CD4-positive, alpha-beta T cell (primary cell): Measurements from ENCODE around the gene RBM4. TPM values are rescaled to one million over a fixed set of nuclear protein-coding genes. Genes with fewer than 3 reads are reported as not detected.
"Not testable (repeated sequence)": the region's sequence is repeated elsewhere in the genome, so short reads cannot be mapped to it uniquely, and the experiment has no call there.

Source experiments
- ATAC-seq: fragments of 200-7000 bp; cut with Tn5 transposase; one replicate; pipeline ENCODE4 v1.10.0; 2022; ENCODE audit warnings: mild to moderate bottlenecking; ENCODE audit not compliant: poor library complexity
- CTCF ChIA-PET: fragments of 350-600 bp; sonication (Branson Sonifier 250); formaldehyde crosslinking; loops from one replicate; lab custom pipeline; 2021; ENCODE audit warnings: antibody characterized with exemption, inconsistent platforms; lab: Charles Lee
- POLR2A ChIA-PET: fragments of 350-600 bp; sonication (Branson Sonifier 250); formaldehyde crosslinking; loops from one replicate; lab custom pipeline; 2021; ENCODE audit warnings: antibody characterized with exemption, inconsistent platforms; lab: Charles Lee
- DNase-seq, 14 experiments: peaks; one replicate each; pipeline ENCODE4 v3.0.0-alpha.2; 2013 to 2020; ENCODE audit warnings: mixed read lengths in 2 of 14
- H3K27ac ChIP-seq, 2 donors: one replicate each; pipeline versions ENCODE4 v1.5.1 to v1.7.0; 2013; ENCODE audit warnings: low read length in 2 of 2, low read depth in 1 of 2, mild to moderate bottlenecking in 1 of 2
- H3K27me3 ChIP-seq, 2 experiments: 1 replicate in 1 of 2; 2 replicates in 1 of 2; pipeline versions ENCODE4 v1.6.1 to v1.7.0; 2013; ENCODE audit warnings: low read length in 2 of 2, control low read depth in 1 of 2, mild to moderate bottlenecking in 1 of 2, moderate library complexity in 1 of 2; ENCODE audit not compliant: insufficient read depth in 2 of 2, control insufficient read depth in 1 of 2
- H3K36me3 ChIP-seq: one replicate; pipeline ENCODE4 v1.6.1; 2013; ENCODE audit warnings: low read length, control low read depth; ENCODE audit not compliant: insufficient read depth
- H3K4me1 ChIP-seq: one replicate; pipeline ENCODE4 v1.6.1; 2013; ENCODE audit warnings: low read length, control low read depth; ENCODE audit not compliant: insufficient read depth
- H3K4me3 ChIP-seq: one replicate; pipeline ENCODE4 v1.5.1; 2013; ENCODE audit warnings: mild to moderate bottlenecking, low read length, moderate library complexity
- H3K9me3 ChIP-seq, 2 experiments: 1 replicate in 1 of 2; 2 replicates in 1 of 2; pipeline versions ENCODE4 v1.6.1 to v1.7.0; 2013; ENCODE audit warnings: low read length in 2 of 2, mild to moderate bottlenecking in 2 of 2, control low read depth in 1 of 2, moderate library complexity in 1 of 2; ENCODE audit not compliant: control insufficient read depth in 1 of 2, insufficient read depth in 1 of 2
- H3K27ac Mint-ChIP-seq: one replicate; pipeline ENCODE4 v1.8.0; 2020; ENCODE audit warnings: mixed read lengths
- H3K27me3 Mint-ChIP-seq: one replicate; pipeline ENCODE4 v1.8.0; 2021; ENCODE audit warnings: mixed read lengths
- H3K36me3 Mint-ChIP-seq: one replicate; pipeline ENCODE4 v1.8.0; 2021; ENCODE audit warnings: low read depth, mixed read lengths
- H3K4me1 Mint-ChIP-seq: one replicate; pipeline ENCODE4 v1.8.0; 2021; ENCODE audit warnings: low read depth, mixed read lengths
- H3K4me3 Mint-ChIP-seq: one replicate; pipeline ENCODE4 v1.8.0; 2020; ENCODE audit warnings: mild to moderate bottlenecking, mixed read lengths
- H3K9me3 Mint-ChIP-seq: one replicate; pipeline ENCODE4 v1.8.0; 2020; ENCODE audit warnings: mixed read lengths
- intact Hi-C, 2 experiments: fragments of 100-400 bp; cut with DNase I in 1 of 2; cut with micrococcal nuclease in 1 of 2; formaldehyde crosslinking; loops; one replicate each; pipeline versions ENCODE4 v1.15.1 to v1.9.0; 2023 to 2025; cut with DNase I, micrococcal nuclease
- polyA plus RNA-seq, 2 donors: library from polyadenylated mRNA; unstranded; fragments of 120-200 nt; gene quantifications; one replicate each; pipeline ENCODE4 v1.2.1, GENCODE V29; 2013
- total RNA-seq, 174 experiments: library from RNA in 2 of 174; stranded (reverse) in 2 of 174; gene quantifications; one replicate each; pipeline ENCODE4 v1.2.3 and lab custom pipeline; 2021 to 2026
- TF ChIP-seq, protein P1 (sequence below): fragments of 200-600 bp; IDR thresholded peaks from one replicate; pipeline ENCODE4 v1.8.0; 2022; ENCODE audit warnings: antibody characterized with exemption, mild to moderate bottlenecking

The RBM4 gene
- total RNA-seq (100 to 1,000 TPM; 194 to 197 TPM), total RNA-seq (lab: John Stamatoyannopoulos, UW) (14.0 to 110 (median 53.1) reads per million in 172 experiments)
- 125 TPM for polyA plus RNA-seq (2013, experiment 1 of 2)
- polyA plus RNA-seq (2013, experiment 2 of 2): 131 TPM

GRCh38 chr11:66638177-66639065, at the start of gene RBM4:
RBM4 (plus strand) TSS chr11:66638703; CDS start chr11:66639712, 1,009 bp downstream.
- Histone ChIP-seq H3K36me3 (peaks cover 40% of the 10 kb centered on the region), H3K4me3 (peak within 1 kb of the TSS; percentile 82)

GRCh38 chr11:66589315-66589714, 49.2 kb upstream of the RBM4 start:
- ATAC-seq, H3K27ac Mint-ChIP-seq, H3K9me3 ChIP-seq, H3K36me3 ChIP-seq, H3K27me3 Mint-ChIP-seq, H3K27me3 ChIP-seq, CTCF ChIA-PET, intact Hi-C loops, H3K4me3 ChIP-seq, H3K9me3 Mint-ChIP-seq, H3K4me3 Mint-ChIP-seq, H3K27ac ChIP-seq, H3K36me3 Mint-ChIP-seq, DNase-seq: not testable (repeated sequence)
- peaks cover 24% of the 10 kb centered on the region for H3K4me1 ChIP-seq
- POLR2A ChIA-PET: interaction anchor here (1.0 kb wide), 1 partner anchor 33 kb away, joined by 4 read pairs; no protein-coding TSS in a partner anchor
- peaks cover 10% of the 10 kb centered on the region for H3K4me1 Mint-ChIP-seq

More at GRCh38 chr11:66638177-66639065, at the start of gene RBM4:
- Histone ChIP-seq H3K27ac (peak within 1 kb of the TSS; percentile 94), H3K9me3 (no peaks in the 10 kb centered on the region), H3K27me3 (no peaks in the 10 kb centered on the region), H3K4me1 (peaks cover 62% of the 10 kb centered on the region)
- intact Hi-C loops: loop anchor here (1.0 to 2.0 kb wide), 5 partner anchors 19 to 60 kb away; partner anchors contain the start of genes CCDC87 (in 2 of the 2), CCS (in 2 of the 2), RBM4B (in 2 of the 2) and RBM14 (in 1 of the 2)
- H3K27ac Mint-ChIP-seq: peak within 1 kb of the TSS; percentile 89
- ChIA-PET POLR2A (interaction anchor here (0.6 to 15.8 kb wide), 39 partner anchors 9 to 1860 kb away, joined by 3 to 511 read pairs (median 6); partner anchors contain the start of genes ACTN3, CCDC87, CCS and CTSF), CTCF (interaction anchor here (0.8 to 5.4 kb wide), 7 partner anchors 8 to 46 kb away, joined by 3 to 47 read pairs (median 4); partner anchors contain the start of genes CCDC87, CCS, RBM14 and RBM4B)
- H3K36me3 Mint-ChIP-seq: peaks cover 74% of the 10 kb centered on the region
- no peaks in the 10 kb centered on the region for H3K9me3 Mint-ChIP-seq
- DNase-seq (peak; percentile 90 to 99 (median 94)), ATAC-seq (peak; percentile 89)
- peaks cover 73% of the 10 kb centered on the region for H3K4me1 Mint-ChIP-seq
- H3K27me3 Mint-ChIP-seq: no peaks in the 10 kb centered on the region
- peak within 1 kb of the TSS; percentile 97 for H3K4me3 Mint-ChIP-seq
- TF ChIP-seq, protein P1, sequence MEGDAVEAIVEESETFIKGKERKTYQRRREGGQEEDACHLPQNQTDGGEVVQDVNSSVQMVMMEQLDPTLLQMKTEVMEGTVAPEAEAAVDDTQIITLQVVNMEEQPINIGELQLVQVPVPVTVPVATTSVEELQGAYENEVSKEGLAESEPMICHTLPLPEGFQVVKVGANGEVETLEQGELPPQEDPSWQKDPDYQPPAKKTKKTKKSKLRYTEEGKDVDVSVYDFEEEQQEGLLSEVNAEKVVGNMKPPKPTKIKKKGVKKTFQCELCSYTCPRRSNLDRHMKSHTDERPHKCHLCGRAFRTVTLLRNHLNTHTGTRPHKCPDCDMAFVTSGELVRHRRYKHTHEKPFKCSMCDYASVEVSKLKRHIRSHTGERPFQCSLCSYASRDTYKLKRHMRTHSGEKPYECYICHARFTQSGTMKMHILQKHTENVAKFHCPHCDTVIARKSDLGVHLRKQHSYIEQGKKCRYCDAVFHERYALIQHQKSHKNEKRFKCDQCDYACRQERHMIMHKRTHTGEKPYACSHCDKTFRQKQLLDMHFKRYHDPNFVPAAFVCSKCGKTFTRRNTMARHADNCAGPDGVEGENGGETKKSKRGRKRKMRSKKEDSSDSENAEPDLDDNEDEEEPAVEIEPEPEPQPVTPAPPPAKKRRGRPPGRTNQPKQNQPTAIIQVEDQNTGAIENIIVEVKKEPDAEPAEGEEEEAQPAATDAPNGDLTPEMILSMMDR: no peak

- POLR2A ChIA-PET: interaction anchor here (0.6 to 5.3 kb wide), 4 partner anchors 32 to 153 kb away, joined by 3 to 39 read pairs (median 11); partner anchors contain the start of genes RBM4 and RBM4B
- H3K9me3 ChIP-seq: no peaks in the 10 kb centered on the region
- DNase-seq (no peak), ATAC-seq (no peak)
- H3K36me3 ChIP-seq: no peaks in the 10 kb centered on the region
- H3K36me3 Mint-ChIP-seq: peaks cover 4% of the 10 kb centered on the region
- no peak overlapping the region for H3K4me3 ChIP-seq
- TF ChIP-seq, protein P1: no peak
- peaks cover 15% of the 10 kb centered on the region for H3K4me1 Mint-ChIP-seq
- peaks cover 31% of the 10 kb centered on the region for H3K4me1 ChIP-seq
- no peaks in the 10 kb centered on the region for H3K27me3 Mint-ChIP-seq
- no peak overlapping the region for H3K4me3 Mint-ChIP-seq
- CTCF ChIA-PET: interaction anchor here (0.6 to 3.7 kb wide), 3 partner anchors 89 to 237 kb away, joined by 3 to 47 read pairs (median 5); partner anchors contain the start of genes MRPL11 and RBM4B
- H3K27ac ChIP-seq: no peak overlapping the region
- no peak overlapping the region for H3K27ac Mint-ChIP-seq
- no peaks in the 10 kb centered on the region for H3K27me3 ChIP-seq
- no peaks in the 10 kb centered on the region for H3K9me3 Mint-ChIP-seq
- intact Hi-C loops: loop anchor here in 1 of 2 experiments (5.0 kb wide), 2 partner anchors 87 to 118 kb away; partner anchors contain the start of gene RBM4B
Measured at GRCh38 chr11:66589996-66590675, 48.4 kb upstream of the RBM4 start.
